HG03175 (cell line): ENCODE measurements around the gene ITPR2.

ENCODE experiments used
- ATAC-seq: cut with Tn5 transposase; IDR thresholded peaks from one replicate; pipeline ENCODE4 v1.9.1; 2021; ENCODE audit warnings: mild to moderate bottlenecking, moderate library complexity; ENCODE audit not compliant: unreplicated experiment

Gene ITPR2

GRCh38 chr12:26711072-26711471, 121.9 kb downstream of the ITPR2 start:
- no peak for ATAC-seq

GRCh38 chr12:26705851-26706250, 127.1 kb downstream of the ITPR2 start:
- ATAC-seq: no peak

DNA sequence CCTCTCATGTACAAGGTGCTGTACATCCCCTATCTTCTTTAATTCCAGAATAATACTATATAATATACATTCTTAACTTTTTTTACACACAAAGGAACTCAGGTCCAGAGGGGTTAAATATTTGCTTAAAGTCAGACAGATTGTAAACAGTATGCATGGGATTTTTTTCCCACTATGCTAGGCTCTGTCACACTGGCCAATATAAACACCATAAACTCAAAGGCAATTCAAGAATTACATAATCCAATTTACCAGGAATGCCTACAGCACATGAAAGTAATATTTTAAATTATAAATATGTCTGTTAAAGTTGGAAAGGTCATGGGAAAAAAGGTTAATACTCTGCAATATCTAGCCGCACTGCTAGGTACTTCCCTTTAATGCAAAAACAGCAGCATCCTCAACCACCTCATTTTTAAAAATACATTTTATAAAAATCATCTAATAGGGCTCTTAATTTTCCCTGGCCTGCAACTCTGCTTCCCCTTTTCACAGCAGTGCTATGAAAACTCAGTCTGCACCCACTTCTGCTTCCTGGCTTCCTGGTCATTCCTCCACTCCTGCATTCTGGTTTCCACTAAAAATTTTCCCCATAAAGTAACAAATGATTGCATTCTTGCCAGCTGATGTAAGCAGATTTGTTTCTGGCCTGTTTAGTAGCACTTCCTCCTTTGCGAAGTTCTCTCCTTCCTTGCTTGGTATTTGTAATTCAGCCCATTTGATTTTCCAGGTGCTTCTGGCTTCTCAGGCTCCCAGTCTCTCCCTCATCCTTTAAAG, 128.1 kb downstream of the ITPR2 start:
- no peak for ATAC-seq

DNA sequence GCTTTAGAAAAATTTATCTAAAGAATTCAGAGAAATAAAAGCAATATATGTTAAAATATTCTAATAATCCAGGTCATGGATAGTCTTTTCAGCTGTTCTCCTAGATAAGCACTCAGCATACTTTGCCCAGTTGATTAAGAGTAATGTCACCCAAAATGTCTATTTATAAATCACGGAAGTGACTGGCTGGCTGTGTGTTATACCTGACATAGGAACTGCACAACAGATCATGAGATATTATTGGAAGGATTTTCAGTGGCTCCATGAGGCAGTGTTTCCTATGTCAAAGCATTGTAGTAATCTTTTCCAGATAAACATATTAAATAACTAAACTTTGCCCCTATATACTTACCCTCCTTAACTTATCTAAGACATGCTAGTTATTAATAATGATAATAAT, 128.8 kb downstream of the ITPR2 start:
- no peak for ATAC-seq

GRCh38 chr12:26702741-26703140, 130.3 kb downstream of the ITPR2 start:
- ATAC-seq: no peak

- ATAC-seq: no peak
These were observed 131.3 kb downstream of the ITPR2 start for GRCh38 chr12:26701604-26702215.

DNA sequence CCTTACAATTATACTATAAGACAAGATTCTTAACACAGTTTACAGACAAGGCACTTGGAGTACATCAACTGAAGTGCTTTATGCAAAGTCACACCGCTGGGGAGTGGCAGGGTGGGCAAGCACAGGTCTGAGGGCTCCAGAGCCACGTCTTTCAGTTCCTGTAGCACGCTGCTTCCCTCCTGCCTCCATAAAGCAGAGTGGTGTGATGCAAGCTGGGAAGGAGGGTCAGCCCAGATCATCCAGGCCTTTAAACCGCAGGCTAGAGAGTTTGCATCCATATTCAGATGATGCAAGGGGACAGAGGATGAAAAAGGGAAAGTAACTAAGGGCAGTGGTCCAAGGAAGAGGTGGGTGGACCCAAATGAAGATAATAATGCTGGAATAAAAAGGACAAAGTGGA, 132.6 kb downstream of the ITPR2 start:
- no peak for ATAC-seq

GRCh38 chr12:26699237-26699636, 133.8 kb downstream of the ITPR2 start:
- no peak for ATAC-seq

- ATAC-seq: no peak
These were observed 134.8 kb downstream of the ITPR2 start for GRCh38 chr12:26698186-26698585.

GRCh38 chr12:26697217-26697616, 135.8 kb downstream of the ITPR2 start:
- ATAC-seq: no peak

GRCh38 chr12:26696613-26697092, 136.3 kb downstream of the ITPR2 start:
- no peak for ATAC-seq

- ATAC-seq: no peak
These were observed 136.9 kb downstream of the ITPR2 start for GRCh38 chr12:26696048-26696612.

DNA sequence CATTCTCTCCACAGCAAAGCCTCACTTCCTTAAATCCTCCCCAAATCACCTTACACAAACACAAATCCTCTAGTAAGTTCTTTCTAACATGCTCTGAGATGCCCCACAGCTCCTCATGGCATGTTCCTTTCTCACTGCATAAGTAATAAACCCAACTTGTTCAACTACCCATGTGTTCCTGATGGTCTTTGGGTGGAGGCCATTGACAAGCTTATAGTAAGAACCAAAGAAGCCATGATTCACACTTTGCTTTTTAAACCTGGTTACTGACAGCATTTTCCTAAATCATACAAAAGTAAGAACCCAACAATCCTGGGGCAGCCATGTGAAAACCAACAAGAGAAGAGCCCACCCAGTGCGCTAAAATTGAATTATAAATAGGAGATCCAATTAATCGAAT, 138.6 kb downstream of the ITPR2 start:
- no peak for ATAC-seq

- ATAC-seq: no peak
These were observed 140.6 kb downstream of the ITPR2 start for GRCh38 chr12:26692407-26692806.

GRCh38 chr12:26691234-26691970, 141.6 kb downstream of the ITPR2 start:
- no peak for ATAC-seq

DNA sequence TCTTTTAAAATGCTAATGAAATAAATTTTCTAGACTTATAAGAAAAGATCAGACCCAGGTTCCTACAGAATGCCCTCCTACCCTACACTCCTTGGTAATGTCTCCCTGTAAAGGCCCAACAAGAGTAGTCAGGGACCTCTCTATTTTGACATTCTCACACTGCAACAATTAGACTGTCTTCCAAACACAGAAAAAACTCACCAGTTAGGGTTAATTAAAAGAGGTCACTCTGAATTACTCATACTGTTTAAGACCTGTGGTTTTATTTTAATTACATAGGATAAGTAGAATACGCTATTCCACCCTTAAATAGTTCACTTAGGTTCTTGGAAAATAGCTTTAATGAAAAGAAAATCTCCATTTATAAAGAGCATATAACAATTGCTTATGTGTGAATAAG, 142.4 kb downstream of the ITPR2 start:
- no peak for ATAC-seq

- ATAC-seq: no peak
These were observed 143.6 kb downstream of the ITPR2 start for GRCh38 chr12:26689281-26689841.

DNA sequence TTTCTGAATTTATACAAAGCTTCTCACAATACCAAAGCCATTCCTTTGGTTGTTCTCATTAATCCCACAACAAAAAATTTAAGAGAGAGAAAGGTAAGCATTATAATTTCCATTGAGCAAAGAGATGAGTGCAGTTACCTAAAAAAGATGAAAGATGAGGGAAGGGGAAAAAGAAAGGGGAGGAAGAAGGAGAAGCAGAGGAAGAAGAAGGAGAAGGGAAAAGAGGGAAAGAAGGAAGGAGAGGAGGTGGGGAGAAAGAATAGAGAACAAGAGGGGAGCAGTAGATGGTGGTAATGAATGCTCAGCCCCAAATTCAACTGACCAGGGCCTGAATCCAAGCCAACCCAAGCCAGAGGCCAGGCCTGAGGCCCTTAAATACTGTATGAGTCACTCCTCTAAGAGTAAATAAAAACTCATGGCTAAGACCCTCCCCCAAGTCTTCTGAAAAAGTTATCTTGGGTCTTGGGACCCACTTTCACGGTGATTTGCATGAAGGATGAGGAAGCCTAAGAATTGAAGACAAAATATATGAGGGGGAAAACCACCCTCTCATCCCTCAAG, 144.6 kb downstream of the ITPR2 start:
- no peak for ATAC-seq

GRCh38 chr12:26686408-26686807, 146.6 kb downstream of the ITPR2 start:
- no peak for ATAC-seq

DNA sequence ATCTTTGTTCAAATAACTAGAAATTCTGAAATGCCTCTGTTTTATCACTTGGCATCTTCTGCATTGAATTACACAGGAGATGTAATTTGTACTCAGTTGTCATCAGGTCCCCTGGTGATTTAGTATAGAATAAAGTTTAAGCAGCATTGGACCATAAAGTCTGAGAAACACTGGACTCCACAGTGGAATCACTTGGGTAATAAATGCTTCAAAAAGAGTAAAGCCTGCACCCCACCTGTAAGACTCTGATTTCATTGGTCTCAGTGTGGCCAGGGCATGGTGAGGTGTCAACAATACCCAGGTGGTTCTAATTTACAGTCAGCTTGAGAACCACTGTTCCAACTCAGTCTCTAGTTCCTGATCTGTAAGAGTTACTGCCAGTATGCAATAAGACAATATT, 148.9 kb downstream of the ITPR2 start:
- no peak for ATAC-seq

- ATAC-seq: no peak
These were observed 149.6 kb downstream of the ITPR2 start for GRCh38 chr12:26683443-26683842.
